ENCODE measurements around the gene KDM8. TPM values are rescaled to one million over a fixed set of nuclear protein-coding genes. Genes with fewer than 3 reads are reported as not detected.

Gene KDM8
- total RNA-seq, 1 experiment from 2014 or later = 15.5 TPM

GRCh38 chr16:27229891-27230470, 26.7 kb downstream of the KDM8 start:
- H3K4ac ChIP-seq (ENCODE audit: low read depth, low read length) = no peak overlapping the region
- Mint-ChIP-seq H3K36me3 (ENCODE audit: insufficient read depth in 1 of 3, low read depth in 3 of 3) (0 out of 7 replicates have a peak, but pooled peaks cover 0 to 2% (median 0%) of the 10 kb centered on the region in 3 experiments), H3K27ac (no peak overlapping the region; a peak in 1 of 7 replicates), H3K9me3 (no peaks in the 10 kb centered on the region), H3K27me3 (ENCODE audit: low read depth) (no peaks in the 10 kb centered on the region), H3K4me3 (no peak overlapping the region), H3K4me1 (peaks cover 3% of the 10 kb centered on the region in 2 experiments; a peak in 3 of 4 replicates)
- H3K23me2 ChIP-seq (ENCODE audit: insufficient read length, low read depth, low read length, poor library complexity, severe bottlenecking) = no peaks in the 10 kb centered on the region
- no peak overlapping the region for H2BK120ac ChIP-seq (ENCODE audit: low read depth, low read length, poor library complexity, severe bottlenecking)
- no peak overlapping the region for H2BK5ac ChIP-seq (ENCODE audit: insufficient read length, low read length)
- no peak overlapping the region for H4K5ac ChIP-seq (ENCODE audit: insufficient read length, low read depth, low read length)
- no peak overlapping the region for H3T11ph ChIP-seq (ENCODE audit: low read length)
- no peaks in the 10 kb centered on the region for H3K79me2 ChIP-seq (ENCODE audit: insufficient read depth, low read length)
- H3K9ac ChIP-seq (ENCODE audit: extremely low read depth, insufficient read length, low read length) = no peak overlapping the region
- no peak overlapping the region for H3K56ac ChIP-seq (ENCODE audit: insufficient read length, low read depth, low read length)
- no peaks in the 10 kb centered on the region for H3K79me1 ChIP-seq (ENCODE audit: insufficient read depth, low read depth, low read length, poor library complexity, severe bottlenecking)
- no peaks in the 10 kb centered on the region for H3K9me3 ChIP-seq (ENCODE audit: control insufficient read depth, low read depth, low read length)
- H2BK20ac ChIP-seq (ENCODE audit: low read depth, low read length, poor library complexity, severe bottlenecking) = no peak overlapping the region
- H3K4me1 ChIP-seq (ENCODE audit: insufficient read depth, low read length) = no peaks in the 10 kb centered on the region
- WGBS (ENCODE audit: extremely low coverage, insufficient read length, low lambda C conversion rate) = no CpG with 5 or more reads among the region's 18 CpGs
- H2BK12ac ChIP-seq (ENCODE audit: insufficient read length, low read depth, low read length) = no peak overlapping the region
- no peak overlapping the region for H3K23ac ChIP-seq (ENCODE audit: insufficient read length, low read depth, low read length)
- no peak overlapping the region for H3K4me2 ChIP-seq (ENCODE audit: insufficient read depth, insufficient read length, low read length)
- H4K8ac ChIP-seq (replicated peaks; ENCODE audit: insufficient read length, low read depth, low read length) = no peak overlapping the region
- no peak overlapping the region for H2AK5ac ChIP-seq (ENCODE audit: insufficient read length, low read length)
- no peak overlapping the region for H4K91ac ChIP-seq (ENCODE audit: insufficient read length, low read depth, low read length)
- H2AFZ ChIP-seq (ENCODE audit: low read length) = no peak overlapping the region
- H4K20me1 ChIP-seq (ENCODE audit: control insufficient read depth, insufficient read depth, insufficient read length) = no peaks in the 10 kb centered on the region
- no peak overlapping the region for H3K27ac ChIP-seq (ENCODE audit: insufficient read length, low read depth, low read length)
- no peak overlapping the region for H3K18ac ChIP-seq (ENCODE audit: insufficient read length, low read depth, low read length)
- H2BK15ac ChIP-seq (ENCODE audit: low read depth, low read length) = no peak overlapping the region
- H3K14ac ChIP-seq (ENCODE audit: insufficient read depth, low read length) = no peak overlapping the region; the same call in 1 of the 2 replicates
- TF ChIP-seq CTCF (conservative IDR thresholded peaks at IDR 0.05) = no peak
- DNase-seq = no peak
- H3K27me3 ChIP-seq (ENCODE audit: insufficient read depth, low read length) = no peaks in the 10 kb centered on the region
